CD14-positive monocyte (primary cell): Measurements from ENCODE around the gene SUPT4H1. TPM values are rescaled to one million over a fixed set of nuclear protein-coding genes. Genes with fewer than 3 reads are reported as not detected.

Experiments used
- DNase-seq, 3 donors: peaks; one replicate each; pipeline ENCODE4 v3.0.0-alpha.2; 2011 to 2022
- H2AFZ ChIP-seq: 2 replicates; pipeline ENCODE4 v1.6.0; 2012; ENCODE audit warnings: mild to moderate bottlenecking, low read depth, low read length, inconsistent platforms; ENCODE audit not compliant: insufficient read depth, poor library complexity, severe bottlenecking
- H3K27ac ChIP-seq, 2 donors: 1 replicate in 1 of 2; 2 replicates in 1 of 2; pipeline ENCODE4 v1.5.1; 2012 to 2013; ENCODE audit warnings: low read length in 2 of 2, control low read depth in 1 of 2, inconsistent platforms in 1 of 2, low read depth in 1 of 2, mild to moderate bottlenecking in 1 of 2
- H3K27me3 ChIP-seq, 2 donors: one replicate each; pipeline versions ENCODE4 v1.6.0 to v1.6.1; 2011 to 2013; ENCODE audit warnings: low read length in 2 of 2; ENCODE audit not compliant: control insufficient read depth in 2 of 2, insufficient read depth in 2 of 2
- H3K36me3 ChIP-seq, 2 donors: replicated peaks in 1 of 2; 1 replicate in 1 of 2; 2 replicates in 1 of 2; pipeline versions ENCODE4 v1.5.1 to v1.6.1; 2012 to 2013; ENCODE audit warnings: low read length in 2 of 2, control low read depth in 1 of 2, inconsistent platforms in 1 of 2, mild to moderate bottlenecking in 1 of 2; ENCODE audit not compliant: insufficient read depth in 2 of 2, control insufficient read depth in 1 of 2
- H3K4me1 ChIP-seq, 2 donors: 1 replicate in 1 of 2; 2 replicates in 1 of 2; pipeline versions ENCODE4 v1.5.1 to v1.6.1; 2012 to 2013; ENCODE audit warnings: low read length in 2 of 2, control low read depth in 1 of 2, inconsistent platforms in 1 of 2, mild to moderate bottlenecking in 1 of 2, moderate library complexity in 1 of 2; ENCODE audit not compliant: insufficient read depth in 2 of 2, control insufficient read depth in 1 of 2
- H3K4me2 ChIP-seq: replicated peaks from 2 replicates; pipeline ENCODE3; 2012; ENCODE audit warnings: low read length, moderate library complexity, mild to moderate bottlenecking; ENCODE audit not compliant: poor library complexity, severe bottlenecking; ENCODE audit errors: extremely low read depth
- H3K4me3 ChIP-seq, 3 experiments: fragments of 200-600 bp in 1 of 3; sonication (generic) in 1 of 3; replicated peaks in 1 of 3; 1 replicate in 2 of 3; 2 replicates in 1 of 3; pipeline ENCODE4 v1.5.1; 2011 to 2013; ENCODE audit warnings: low read length in 3 of 3, mild to moderate bottlenecking in 3 of 3, control low read depth in 2 of 3, low read depth in 2 of 3, inconsistent platforms in 1 of 3, moderate library complexity in 1 of 3
- H3K79me2 ChIP-seq: 2 replicates; pipeline ENCODE4 v1.6.0; 2012; ENCODE audit warnings: mild to moderate bottlenecking, control low read depth, inconsistent platforms, low read length, moderate library complexity; ENCODE audit not compliant: insufficient read depth
- H3K9ac ChIP-seq: 2 replicates; pipeline ENCODE4 v1.6.0; 2017; ENCODE audit warnings: low read length, mild to moderate bottlenecking; ENCODE audit not compliant: insufficient read depth, poor library complexity, severe bottlenecking
- H3K9me3 ChIP-seq, 2 donors: replicated peaks in 1 of 2; 1 replicate in 1 of 2; 2 replicates in 1 of 2; pipeline versions ENCODE4 v1.5.1 to v1.6.1; 2012 to 2013; ENCODE audit warnings: low read length in 2 of 2, control low read depth in 1 of 2; ENCODE audit not compliant: control insufficient read depth in 1 of 2, insufficient read depth in 1 of 2
- H4K20me1 ChIP-seq: 2 replicates; pipeline ENCODE4 v1.6.0; 2012; ENCODE audit warnings: mild to moderate bottlenecking, low read length, control low read depth, moderate library complexity; ENCODE audit not compliant: insufficient read depth
- H3K27ac Mint-ChIP-seq, 7 donors: one replicate each; pipeline ENCODE4 v1.8.0; 2020; ENCODE audit warnings: mild to moderate bottlenecking in 7 of 7, mixed read lengths in 7 of 7, moderate library complexity in 6 of 7, inconsistent platforms in 2 of 7
- H3K27me3 Mint-ChIP-seq, 3 donors: one replicate each; pipeline ENCODE4 v1.8.0; 2021 to 2022; ENCODE audit warnings: low read depth in 3 of 3, mild to moderate bottlenecking in 3 of 3, mixed read lengths in 3 of 3, moderate library complexity in 3 of 3, inconsistent platforms in 1 of 3
- H3K36me3 Mint-ChIP-seq, 2 donors: one replicate each; pipeline ENCODE4 v1.8.0; 2020; ENCODE audit warnings: mixed read lengths in 2 of 2, inconsistent platforms in 1 of 2, mild to moderate bottlenecking in 1 of 2
- H3K4me1 Mint-ChIP-seq: one replicate; pipeline ENCODE4 v1.8.0; 2020; ENCODE audit warnings: mild to moderate bottlenecking, mixed read lengths
- H3K4me3 Mint-ChIP-seq, 2 donors: one replicate each; pipeline ENCODE4 v1.8.0; 2020; ENCODE audit warnings: mild to moderate bottlenecking in 2 of 2, mixed read lengths in 2 of 2, moderate library complexity in 1 of 2
- H3K9me3 Mint-ChIP-seq, 7 donors: one replicate each; pipeline ENCODE4 v1.8.0; 2020 to 2022; ENCODE audit warnings: mixed read lengths in 7 of 7, mild to moderate bottlenecking in 6 of 7, moderate library complexity in 6 of 7, inconsistent platforms in 2 of 7
- CTCF ChIP-seq: fragments of 200-600 bp; IDR thresholded peaks from one replicate; pipeline ENCODE4 v1.8.0; 2022; ENCODE audit warnings: antibody characterized with exemption, mild to moderate bottlenecking
- WGBS: methylation state at CpG from one replicate; pipeline ENCODE4 v1.1.5; 2013; ENCODE audit warnings: missing lambda C conversion rate; ENCODE audit not compliant: insufficient coverage; 5-methylcytosine and 5-hydroxymethylcytosine counted together
- intact Hi-C, 2 donors: fragments of 100-400 bp; cut with micrococcal nuclease; formaldehyde crosslinking; loops; one replicate each; pipeline versions ENCODE4 v1.15.0 to v1.15.1; 2023
- polyA plus RNA-seq, 3 donors: library from polyadenylated mRNA; depleted of rRNA in 1 of 3; unstranded in 2 of 3; stranded (reverse) in 1 of 3; fragments of 300-500 nt in 2 of 3; fragments of >200 nt in 1 of 3; fragmentation: Illumina TruSeq in 2 of 3; gene quantifications; 1 replicate in 2 of 3; 2 replicates in 1 of 3; pipeline ENCODE4 v1.2.3, GENCODE V29; 2012 to 2021

The SUPT4H1 gene
- polyA plus RNA-seq, 3 donors: 144 to 251 (median 241) TPM

GRCh38 chr17:58358408-58359172 lies 6.6 kb upstream of the SUPT4H1 start:
- H3K4me3 ChIP-seq: no peak overlapping the region
- no peaks in the 10 kb centered on the region for H3K27me3 ChIP-seq
- no peaks in the 10 kb centered on the region for H3K79me2 ChIP-seq
- no peak overlapping the region for H3K27ac Mint-ChIP-seq
- DNase-seq: no peak
- H3K27ac ChIP-seq: no peak overlapping the region
- H3K36me3 Mint-ChIP-seq: peaks cover 0 to 2% of the 10 kb centered on the region in 2 donors
- H4K20me1 ChIP-seq: no peaks in the 10 kb centered on the region
- H3K9me3 Mint-ChIP-seq: no peaks in the 10 kb centered on the region
- peaks cover 5% of the 10 kb centered on the region for H3K4me1 Mint-ChIP-seq
- no peak overlapping the region for H3K9ac ChIP-seq
- H3K36me3 ChIP-seq: no peaks in the 10 kb centered on the region
- H3K4me3 Mint-ChIP-seq: no peak overlapping the region
- H2AFZ ChIP-seq: no peak overlapping the region
- H3K4me1 ChIP-seq: peaks cover 0 to 2% of the 10 kb centered on the region in 2 donors
- intact Hi-C loops: no loop called here
- H3K27me3 Mint-ChIP-seq: peaks cover 0 to 16% (median 14%) of the 10 kb centered on the region in 3 donors
- H3K4me2 ChIP-seq: no peak overlapping the region
- 88% methylated on average over 10 of the region's 16 CpGs for WGBS
- H3K9me3 ChIP-seq: no peaks in the 10 kb centered on the region
- no peak for TF ChIP-seq CTCF

GRCh38 chr17:58357312-58358297 lies 5.6 kb upstream of the SUPT4H1 start:
- Histone ChIP-seq H2AFZ (no peak overlapping the region), H3K9ac (no peak overlapping the region), H3K4me2 (no peak overlapping the region), H3K79me2 (peaks cover 2% of the 10 kb centered on the region), H3K36me3 (no peaks in the 10 kb centered on the region), H3K4me3 (no peak overlapping the region), H3K27me3 (no peaks in the 10 kb centered on the region), H3K4me1 (peaks cover 10 to 12% of the 10 kb centered on the region in 2 donors), H3K9me3 (no peaks in the 10 kb centered on the region), H4K20me1 (no peaks in the 10 kb centered on the region), H3K27ac (no peak overlapping the region)
- no peak for TF ChIP-seq CTCF
- 96% methylated on average over 13 of the region's 22 CpGs for WGBS
- Mint-ChIP-seq H3K9me3 (no peaks in the 10 kb centered on the region), H3K27ac (no peak overlapping the region), H3K27me3 (peaks cover 0 to 12% (median 7%) of the 10 kb centered on the region in 3 donors), H3K4me3 (no peak overlapping the region), H3K4me1 (peaks cover 15% of the 10 kb centered on the region), H3K36me3 (peaks cover 0 to 2% of the 10 kb centered on the region in 2 donors)
- intact Hi-C loops: no loop called here
- no peak for DNase-seq
